HEK293T (cell line): ENCODE measurements around the gene ACBD5.

Experiments used
- ARNT ChIP-seq: fragments of 450-650 bp; IDR thresholded peaks from 2 replicates; pipeline ENCODE4 v1.6.1; 2017; ENCODE audit warnings: mild to moderate bottlenecking
- BHLHE40 ChIP-seq: fragments of 450-650 bp; IDR thresholded peaks from 2 replicates; pipeline ENCODE4 v1.6.1; 2016; ENCODE audit warnings: mild to moderate bottlenecking, moderate library complexity, borderline replicate concordance
- FOXA1 ChIP-seq: fragments of 450-650 bp; IDR thresholded peaks from 2 replicates; pipeline ENCODE4 v1.6.1; 2016; ENCODE audit warnings: mild to moderate bottlenecking
- FOXK2 ChIP-seq: fragments of 450-650 bp; IDR thresholded peaks from 2 replicates; pipeline ENCODE4 v1.6.1; 2016; ENCODE audit warnings: mild to moderate bottlenecking
- FOXM1 ChIP-seq: fragments of 450-650 bp; IDR thresholded peaks from 2 replicates; pipeline ENCODE4 v1.6.1; 2017; ENCODE audit warnings: mild to moderate bottlenecking, borderline replicate concordance
- HDGF ChIP-seq: fragments of 450-650 bp; IDR thresholded peaks from 2 replicates; pipeline ENCODE4 v1.6.1; 2017; ENCODE audit warnings: antibody characterized with exemption, borderline replicate concordance
- NFRKB ChIP-seq: fragments of 450-650 bp; IDR thresholded peaks from 2 replicates; pipeline ENCODE4 v1.6.1; 2016; ENCODE audit warnings: mild to moderate bottlenecking, moderate library complexity
- SP1 ChIP-seq: fragments of 450-650 bp; IDR thresholded peaks from 2 replicates; pipeline ENCODE4 v1.6.1; 2017
- SUZ12 ChIP-seq: fragments of 450-650 bp; IDR thresholded peaks from 2 replicates; pipeline ENCODE4 v1.6.1; 2016; ENCODE audit warnings: mild to moderate bottlenecking
- TF ChIP-seq, protein P1 (sequence below): fragments of 450-650 bp; IDR thresholded peaks from 2 replicates; pipeline ENCODE4 v1.6.1; 2016

DNA sequence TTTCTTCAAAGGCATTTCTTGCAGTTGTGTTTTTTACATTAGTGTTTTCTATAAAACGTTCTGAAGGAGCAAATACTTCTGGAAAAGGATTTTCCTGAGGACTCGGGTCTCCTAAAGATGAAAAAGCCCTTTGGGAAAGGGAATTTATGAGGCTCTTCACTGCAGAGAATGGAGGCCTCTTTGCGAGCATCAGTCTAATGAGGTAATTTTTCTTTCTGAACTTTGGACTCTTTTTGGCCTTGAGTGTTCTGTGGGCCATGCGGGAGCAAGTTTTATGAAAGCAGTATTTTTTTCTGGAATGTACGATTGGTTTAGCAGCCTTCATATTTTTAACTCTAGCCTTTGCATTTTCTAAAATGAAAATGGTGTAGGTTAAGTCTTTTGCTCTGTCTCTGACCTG, 6.4 kb upstream of the ACBD5 start:
- no peak for TF ChIP-seq SP1
- TF ChIP-seq SUZ12, result no peak
- no peak for TF ChIP-seq FOXA1
- no peak for TF ChIP-seq NFRKB
- no peak for TF ChIP-seq FOXM1
- TF ChIP-seq, protein P1, sequence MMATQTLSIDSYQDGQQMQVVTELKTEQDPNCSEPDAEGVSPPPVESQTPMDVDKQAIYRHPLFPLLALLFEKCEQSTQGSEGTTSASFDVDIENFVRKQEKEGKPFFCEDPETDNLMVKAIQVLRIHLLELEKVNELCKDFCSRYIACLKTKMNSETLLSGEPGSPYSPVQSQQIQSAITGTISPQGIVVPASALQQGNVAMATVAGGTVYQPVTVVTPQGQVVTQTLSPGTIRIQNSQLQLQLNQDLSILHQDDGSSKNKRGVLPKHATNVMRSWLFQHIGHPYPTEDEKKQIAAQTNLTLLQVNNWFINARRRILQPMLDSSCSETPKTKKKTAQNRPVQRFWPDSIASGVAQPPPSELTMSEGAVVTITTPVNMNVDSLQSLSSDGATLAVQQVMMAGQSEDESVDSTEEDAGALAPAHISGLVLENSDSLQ, result no peak
- no peak for TF ChIP-seq BHLHE40
- no peak for TF ChIP-seq FOXK2
- no peak for TF ChIP-seq ARNT
- no peak for TF ChIP-seq HDGF
